ENCODE data around the gene EGFR. TPM values are rescaled to one million over a fixed set of nuclear protein-coding genes. Genes with fewer than 3 reads are reported as not detected.

Gene EGFR
- total RNA-seq, 2 experiments from 2014 or later: not detected

- CTCF ChIA-PET: interaction anchor here (1.3 kb wide), 1 partner anchor 205 kb away, joined by 4 read pairs; no protein-coding TSS in a partner anchor
Measured at GRCh38 chr7:55050281-55050680, 31.5 kb downstream of the EGFR start.

GRCh38 chr7:55052081-55052480 is 33.3 kb downstream of the EGFR start:
- POLR2A ChIA-PET: no interaction called here
- no peaks in the 10 kb centered on the region for H3K36me3 Mint-ChIP-seq (ENCODE audit: low read depth)
- no peaks in the 10 kb centered on the region for H3K4me1 Mint-ChIP-seq (ENCODE audit: low read depth)
- ATAC-seq (no peak), DNase-seq (no peak)
- CTCF ChIA-PET: no interaction called here
- H3K27ac Mint-ChIP-seq: no peak overlapping the region
- no peaks in the 10 kb centered on the region for H3K27me3 Mint-ChIP-seq (ENCODE audit: low read depth)
- H3K4me3 Mint-ChIP-seq: no peak overlapping the region
- no peaks in the 10 kb centered on the region for H3K9me3 Mint-ChIP-seq (ENCODE audit: insufficient read depth)

More at GRCh38 chr7:55050281-55050680, 31.5 kb downstream of the EGFR start:
- no peaks in the 10 kb centered on the region for H3K27me3 Mint-ChIP-seq (ENCODE audit: low read depth)
- H3K4me3 Mint-ChIP-seq: no peak overlapping the region
- POLR2A ChIA-PET: no interaction called here
- ATAC-seq (no peak), DNase-seq (no peak)
- H3K4me1 Mint-ChIP-seq (ENCODE audit: low read depth): no peaks in the 10 kb centered on the region
- H3K27ac Mint-ChIP-seq: no peak overlapping the region
- no peaks in the 10 kb centered on the region for H3K9me3 Mint-ChIP-seq (ENCODE audit: insufficient read depth)
- H3K36me3 Mint-ChIP-seq (ENCODE audit: low read depth): no peaks in the 10 kb centered on the region

GRCh38 chr7:55052741-55053427 is 34.1 kb downstream of the EGFR start:
- no peaks in the 10 kb centered on the region for H3K9me3 Mint-ChIP-seq (ENCODE audit: insufficient read depth)
- H3K27me3 Mint-ChIP-seq (ENCODE audit: low read depth): no peaks in the 10 kb centered on the region
- H3K27ac Mint-ChIP-seq: no peak overlapping the region
- DNase-seq: no peak
- no peak for ATAC-seq
- no peaks in the 10 kb centered on the region for H3K4me1 Mint-ChIP-seq (ENCODE audit: low read depth)
- ChIA-PET POLR2A (no interaction called here), CTCF (no interaction called here)
- no peak overlapping the region for H3K4me3 Mint-ChIP-seq
- no peaks in the 10 kb centered on the region for H3K36me3 Mint-ChIP-seq (ENCODE audit: low read depth)

- Mint-ChIP-seq H3K4me3 (no peak overlapping the region), H3K27me3 (ENCODE audit: low read depth) (no peaks in the 10 kb centered on the region), H3K4me1 (ENCODE audit: low read depth) (no peaks in the 10 kb centered on the region), H3K27ac (no peak overlapping the region), H3K9me3 (ENCODE audit: insufficient read depth) (no peaks in the 10 kb centered on the region), H3K36me3 (ENCODE audit: low read depth) (no peaks in the 10 kb centered on the region)
- ChIA-PET POLR2A (interaction anchor here (0.6 kb wide), 1 partner anchor 98 kb away, joined by 3 read pairs; no protein-coding TSS in a partner anchor), CTCF (no interaction called here)
- DNase-seq (no peak), ATAC-seq (no peak)
Measured at GRCh38 chr7:55053651-55054571, 35.1 kb downstream of the EGFR start.

GRCh38 chr7:55054758-55055157 is 35.9 kb downstream of the EGFR start:
- Mint-ChIP-seq H3K9me3 (ENCODE audit: insufficient read depth) (no peaks in the 10 kb centered on the region), H3K4me1 (ENCODE audit: low read depth) (no peaks in the 10 kb centered on the region), H3K27me3 (ENCODE audit: low read depth) (no peaks in the 10 kb centered on the region), H3K27ac (no peak overlapping the region), H3K4me3 (no peak overlapping the region), H3K36me3 (ENCODE audit: low read depth) (no peaks in the 10 kb centered on the region)
- ChIA-PET POLR2A (interaction anchor here (0.6 kb wide), 1 partner anchor 99 kb away, joined by 3 read pairs; no protein-coding TSS in a partner anchor), CTCF (no interaction called here)
- DNase-seq (no peak), ATAC-seq (no peak)

GRCh38 chr7:55055479-55055878 is 36.7 kb downstream of the EGFR start:
- Mint-ChIP-seq H3K27ac (no peak overlapping the region), H3K4me3 (no peak overlapping the region), H3K4me1 (ENCODE audit: low read depth) (no peaks in the 10 kb centered on the region), H3K27me3 (ENCODE audit: low read depth) (no peaks in the 10 kb centered on the region), H3K36me3 (ENCODE audit: low read depth) (no peaks in the 10 kb centered on the region), H3K9me3 (ENCODE audit: insufficient read depth) (no peaks in the 10 kb centered on the region)
- ChIA-PET POLR2A (no interaction called here), CTCF (no interaction called here)
- no peak for DNase-seq
- ATAC-seq: no peak

- Mint-ChIP-seq H3K9me3 (ENCODE audit: insufficient read depth) (no peaks in the 10 kb centered on the region), H3K36me3 (ENCODE audit: low read depth) (no peaks in the 10 kb centered on the region), H3K27ac (no peak overlapping the region), H3K27me3 (ENCODE audit: low read depth) (no peaks in the 10 kb centered on the region), H3K4me3 (no peak overlapping the region), H3K4me1 (ENCODE audit: low read depth) (no peaks in the 10 kb centered on the region)
- ChIA-PET POLR2A (no interaction called here), CTCF (no interaction called here)
- ATAC-seq (no peak), DNase-seq (no peak)
Measured at GRCh38 chr7:55056068-55056467, 37.3 kb downstream of the EGFR start.

DNA sequence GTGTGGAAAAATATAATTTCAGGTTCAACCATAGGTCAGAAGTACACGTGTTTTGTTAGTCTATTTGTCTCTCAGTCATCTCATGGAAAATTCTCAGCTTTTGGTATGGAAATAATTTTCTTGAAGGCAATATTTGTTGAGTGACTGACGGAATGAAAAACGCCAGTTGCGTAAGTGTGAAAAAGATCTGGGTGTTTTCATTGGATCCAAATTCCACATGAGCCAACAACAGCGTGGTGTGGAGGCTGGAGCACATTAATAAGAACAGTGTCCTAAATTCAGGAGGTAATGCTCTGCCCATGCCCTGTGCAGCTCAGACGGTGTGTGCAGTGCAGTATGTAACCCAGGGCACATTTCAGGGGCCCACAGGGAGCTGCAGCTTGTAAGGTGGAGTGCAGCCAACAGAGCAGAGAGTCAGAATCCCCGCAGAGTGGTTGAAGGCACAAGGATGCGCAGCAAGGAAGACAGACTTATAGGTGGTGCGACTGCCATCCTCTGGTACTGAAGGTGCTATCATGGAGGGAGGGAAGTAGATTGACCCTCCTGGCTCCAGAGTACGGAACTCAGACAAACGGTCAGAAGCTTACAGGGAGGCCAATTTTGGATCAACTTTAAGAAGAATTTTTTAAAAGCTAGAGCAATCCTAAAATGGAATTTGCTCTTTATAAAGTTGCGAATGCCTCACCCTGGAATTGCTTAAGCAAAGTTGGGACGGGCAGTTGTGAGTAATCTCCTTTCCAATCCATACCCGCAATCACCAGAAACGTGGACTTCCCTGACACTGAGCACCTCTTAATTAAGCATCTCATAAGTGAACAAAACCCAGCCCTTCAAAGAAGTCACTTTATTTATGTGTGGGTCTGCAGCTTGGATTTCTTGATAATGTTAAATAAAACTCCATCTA is 38.0 kb downstream of the EGFR start:
- H3K27ac Mint-ChIP-seq: no peak overlapping the region
- no peak overlapping the region for H3K4me3 Mint-ChIP-seq
- no peak for DNase-seq
- no peaks in the 10 kb centered on the region for H3K4me1 Mint-ChIP-seq (ENCODE audit: low read depth)
- POLR2A ChIA-PET: no interaction called here
- CTCF ChIA-PET: no interaction called here
- no peaks in the 10 kb centered on the region for H3K9me3 Mint-ChIP-seq (ENCODE audit: insufficient read depth)
- ATAC-seq: no peak
- H3K36me3 Mint-ChIP-seq (ENCODE audit: low read depth): no peaks in the 10 kb centered on the region
- no peaks in the 10 kb centered on the region for H3K27me3 Mint-ChIP-seq (ENCODE audit: low read depth)

DNA sequence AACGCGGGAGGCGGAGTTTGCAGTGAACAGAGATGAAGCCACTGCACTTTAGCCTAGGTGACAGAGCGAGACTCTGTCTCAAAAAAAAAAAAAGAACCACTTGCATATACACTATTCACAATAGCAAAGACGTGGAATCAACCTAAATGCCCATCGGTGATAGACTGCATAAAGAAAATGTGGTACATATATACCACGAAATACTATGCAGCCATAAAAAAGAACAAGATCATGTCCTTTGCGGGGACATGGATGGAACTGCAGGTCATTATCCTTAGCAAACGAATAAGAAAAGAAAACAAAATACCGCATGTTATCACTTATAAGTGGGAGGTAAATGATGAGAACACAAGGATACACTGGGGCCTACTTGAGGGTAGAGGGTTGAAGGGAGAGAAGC is 39.5 kb downstream of the EGFR start:
- Mint-ChIP-seq H3K4me3 (no peak overlapping the region), H3K36me3 (ENCODE audit: low read depth) (no peaks in the 10 kb centered on the region), H3K27ac (no peak overlapping the region), H3K4me1 (ENCODE audit: low read depth) (no peaks in the 10 kb centered on the region), H3K27me3 (ENCODE audit: low read depth) (no peaks in the 10 kb centered on the region), H3K9me3 (ENCODE audit: insufficient read depth) (no peaks in the 10 kb centered on the region)
- POLR2A ChIA-PET: no interaction called here
- ATAC-seq (no peak), DNase-seq (no peak)
- CTCF ChIA-PET: no interaction called here

GRCh38 chr7:55059021-55059420 is 40.2 kb downstream of the EGFR start:
- POLR2A ChIA-PET: no interaction called here
- no peaks in the 10 kb centered on the region for H3K27me3 Mint-ChIP-seq (ENCODE audit: low read depth)
- ATAC-seq: no peak
- H3K4me3 Mint-ChIP-seq: no peak overlapping the region
- no peak overlapping the region for H3K27ac Mint-ChIP-seq
- CTCF ChIA-PET: no interaction called here
- no peak for DNase-seq
- H3K9me3 Mint-ChIP-seq (ENCODE audit: insufficient read depth): no peaks in the 10 kb centered on the region
- H3K4me1 Mint-ChIP-seq (ENCODE audit: low read depth): no peaks in the 10 kb centered on the region
- H3K36me3 Mint-ChIP-seq (ENCODE audit: low read depth): no peaks in the 10 kb centered on the region

DNA sequence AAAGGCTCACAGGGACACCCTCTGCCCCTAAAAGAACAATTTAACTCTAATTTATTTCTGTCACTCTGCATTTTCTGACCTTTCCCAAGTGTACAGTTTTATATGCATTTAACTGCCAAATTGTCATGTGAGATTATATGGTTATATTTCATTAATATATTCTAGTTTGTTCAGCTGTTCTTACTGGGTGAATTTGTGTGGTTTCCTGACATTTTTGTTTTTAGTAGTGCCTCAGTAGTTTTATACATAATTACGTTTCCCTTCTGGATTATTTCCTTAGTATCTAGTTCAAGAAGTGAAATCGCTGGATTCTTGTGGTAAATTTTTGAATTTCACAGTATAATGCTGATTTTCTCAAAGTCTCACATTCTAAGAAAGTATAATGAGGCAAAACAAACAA is 41.3 kb downstream of the EGFR start:
- ATAC-seq: no peak
- no peak overlapping the region for H3K27ac Mint-ChIP-seq
- no peak for DNase-seq

DNA sequence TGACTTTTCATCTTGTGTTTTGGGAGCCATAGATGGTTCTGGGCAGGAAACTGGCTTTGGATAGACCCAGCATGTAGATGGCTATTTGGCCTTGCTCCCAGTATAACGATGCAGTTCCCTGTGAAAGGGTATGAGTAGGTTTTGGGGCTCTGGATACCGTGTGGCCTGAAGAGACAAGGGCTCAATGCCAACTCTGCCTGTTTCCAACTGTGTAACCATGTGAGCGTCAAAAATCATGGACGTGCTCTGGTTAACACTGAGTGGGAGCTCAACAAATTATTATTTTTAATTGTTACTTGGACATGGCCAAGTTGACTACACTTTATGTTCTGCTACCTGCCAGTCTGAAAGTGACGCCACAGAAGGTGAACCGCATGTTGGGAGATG is 41.8 kb downstream of the EGFR start:
- ChIA-PET POLR2A (no interaction called here), CTCF (no interaction called here)
- Mint-ChIP-seq H3K36me3 (ENCODE audit: low read depth) (no peaks in the 10 kb centered on the region), H3K4me3 (no peak overlapping the region), H3K27me3 (ENCODE audit: low read depth) (no peaks in the 10 kb centered on the region), H3K9me3 (ENCODE audit: insufficient read depth) (no peaks in the 10 kb centered on the region), H3K4me1 (ENCODE audit: low read depth) (no peaks in the 10 kb centered on the region), H3K27ac (no peak overlapping the region)
- DNase-seq (no peak), ATAC-seq (no peak)

More for the DNA sequence above, 41.3 kb downstream of the EGFR start:
- Mint-ChIP-seq H3K36me3 (ENCODE audit: low read depth) (no peaks in the 10 kb centered on the region), H3K27me3 (ENCODE audit: low read depth) (no peaks in the 10 kb centered on the region), H3K4me1 (ENCODE audit: low read depth) (no peaks in the 10 kb centered on the region), H3K9me3 (ENCODE audit: insufficient read depth) (no peaks in the 10 kb centered on the region), H3K4me3 (no peak overlapping the region)
- CTCF ChIA-PET: no interaction called here
- POLR2A ChIA-PET: no interaction called here
